Activated B cell treated with CpG ODN at 0.5 μM for 24 hours (primary cell): ENCODE data around the gene OAT. TPM values are rescaled to one million over a fixed set of nuclear protein-coding genes. Genes with fewer than 3 reads are reported as not detected.

Experiments used
- ATAC-seq: fragments of 200-7000 bp; cut with Tn5 transposase; one replicate; pipeline ENCODE4 v1.10.0; 2021; ENCODE audit warnings: low read depth, mild to moderate bottlenecking, moderate library complexity
- CTCF ChIA-PET: fragments of 350-600 bp; sonication (Branson Sonifier 250); formaldehyde crosslinking; loops from one replicate; lab custom pipeline; 2021; ENCODE audit warnings: antibody characterized with exemption; lab: Charles Lee
- POLR2A ChIA-PET: fragments of 350-600 bp; sonication (Branson Sonifier 250); formaldehyde crosslinking; loops from one replicate; lab custom pipeline; 2021; ENCODE audit warnings: antibody characterized with exemption; lab: Charles Lee
- DNase-seq: peaks from one replicate; pipeline ENCODE4 v3.0.0; 2022
- H3K27ac Mint-ChIP-seq: one replicate; pipeline ENCODE4 v1.8.0; 2020; ENCODE audit warnings: mixed read lengths
- H3K27me3 Mint-ChIP-seq: one replicate; pipeline ENCODE4 v1.8.0; 2021; ENCODE audit warnings: mixed read lengths
- H3K36me3 Mint-ChIP-seq: one replicate; pipeline ENCODE4 v1.8.0; 2021; ENCODE audit warnings: low read depth, mixed read lengths
- H3K4me1 Mint-ChIP-seq: one replicate; pipeline ENCODE4 v1.8.0; 2021; ENCODE audit warnings: mixed read lengths
- H3K4me3 Mint-ChIP-seq: one replicate; pipeline ENCODE4 v1.8.0; 2020; ENCODE audit warnings: mild to moderate bottlenecking, mixed read lengths
- H3K9me3 Mint-ChIP-seq: one replicate; pipeline ENCODE4 v1.8.0; 2020; ENCODE audit warnings: mixed read lengths
- intact Hi-C: fragments of 100-400 bp; cut with micrococcal nuclease; formaldehyde crosslinking; loops from one replicate; pipeline ENCODE4 v1.15.1; 2024
- total RNA-seq: library from RNA; stranded (reverse); gene quantifications from 2 replicates; pipeline ENCODE4 v1.2.3, GENCODE V29; 2022
- TF ChIP-seq, protein P1 (sequence below): fragments of 200-600 bp; IDR thresholded peaks from one replicate; pipeline ENCODE4 v1.8.0; 2022; ENCODE audit warnings: antibody characterized with exemption, mild to moderate bottlenecking

The OAT gene
- total RNA-seq, 1 donor from 2014 or later = 20.1 TPM

- DNase-seq (no peak), ATAC-seq (no peak)
- no peaks in the 10 kb centered on the region for H3K36me3 Mint-ChIP-seq
- ChIA-PET CTCF (interaction anchor here (1.5 kb wide), 1 partner anchor 389 kb away, joined by 6 read pairs; no protein-coding TSS in a partner anchor), POLR2A (no interaction called here)
- H3K27me3 Mint-ChIP-seq = peaks cover 28% of the 10 kb centered on the region
- H3K4me3 Mint-ChIP-seq = no peak overlapping the region
- H3K27ac Mint-ChIP-seq = no peak overlapping the region
- peaks cover 3% of the 10 kb centered on the region for H3K4me1 Mint-ChIP-seq
- no peaks in the 10 kb centered on the region for H3K9me3 Mint-ChIP-seq
- TF ChIP-seq, protein P1, sequence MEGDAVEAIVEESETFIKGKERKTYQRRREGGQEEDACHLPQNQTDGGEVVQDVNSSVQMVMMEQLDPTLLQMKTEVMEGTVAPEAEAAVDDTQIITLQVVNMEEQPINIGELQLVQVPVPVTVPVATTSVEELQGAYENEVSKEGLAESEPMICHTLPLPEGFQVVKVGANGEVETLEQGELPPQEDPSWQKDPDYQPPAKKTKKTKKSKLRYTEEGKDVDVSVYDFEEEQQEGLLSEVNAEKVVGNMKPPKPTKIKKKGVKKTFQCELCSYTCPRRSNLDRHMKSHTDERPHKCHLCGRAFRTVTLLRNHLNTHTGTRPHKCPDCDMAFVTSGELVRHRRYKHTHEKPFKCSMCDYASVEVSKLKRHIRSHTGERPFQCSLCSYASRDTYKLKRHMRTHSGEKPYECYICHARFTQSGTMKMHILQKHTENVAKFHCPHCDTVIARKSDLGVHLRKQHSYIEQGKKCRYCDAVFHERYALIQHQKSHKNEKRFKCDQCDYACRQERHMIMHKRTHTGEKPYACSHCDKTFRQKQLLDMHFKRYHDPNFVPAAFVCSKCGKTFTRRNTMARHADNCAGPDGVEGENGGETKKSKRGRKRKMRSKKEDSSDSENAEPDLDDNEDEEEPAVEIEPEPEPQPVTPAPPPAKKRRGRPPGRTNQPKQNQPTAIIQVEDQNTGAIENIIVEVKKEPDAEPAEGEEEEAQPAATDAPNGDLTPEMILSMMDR = no peak
- intact Hi-C loops = no loop called here
Measured at GRCh38 chr10:124384591-124385190, 34.0 kb downstream of the OAT start.

GRCh38 chr10:124384172-124384571 lies 34.6 kb downstream of the OAT start:
- Mint-ChIP-seq H3K9me3 (no peaks in the 10 kb centered on the region), H3K36me3 (no peaks in the 10 kb centered on the region)
- intact Hi-C loops = no loop called here

DNA sequence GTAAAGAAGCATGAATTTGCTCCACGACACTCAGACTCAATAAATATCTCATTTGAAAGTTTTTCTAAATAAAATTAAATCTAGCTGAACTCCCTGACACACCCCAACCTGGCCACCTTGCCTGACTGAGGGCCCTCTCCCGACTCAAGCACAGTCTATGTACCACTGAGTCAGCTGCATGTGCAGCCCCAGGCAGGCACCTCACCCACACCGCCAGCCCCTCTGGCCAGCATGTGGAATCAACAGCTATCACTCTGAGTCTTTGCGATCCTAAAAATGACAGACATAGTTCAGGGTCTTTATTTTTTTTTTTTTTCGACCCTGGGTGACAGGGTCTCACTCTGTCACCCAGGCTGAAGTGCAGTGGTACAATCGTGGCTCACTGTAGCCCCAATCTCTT lies 35.2 kb downstream of the OAT start:
- TF ChIP-seq, protein P1 = no peak
- peaks cover 2% of the 10 kb centered on the region for H3K4me1 Mint-ChIP-seq
- ATAC-seq = no peak
- H3K9me3 Mint-ChIP-seq = no peaks in the 10 kb centered on the region
- ChIA-PET CTCF (interaction anchor here (1.5 kb wide), 1 partner anchor 388 kb away, joined by 6 read pairs; no protein-coding TSS in a partner anchor), POLR2A (interaction anchor here (0.6 kb wide), 1 partner anchor 49 kb away, joined by 3 read pairs; no protein-coding TSS in a partner anchor)
- H3K36me3 Mint-ChIP-seq = no peaks in the 10 kb centered on the region
- H3K27ac Mint-ChIP-seq = no peak overlapping the region
- intact Hi-C loops = no loop called here
- peaks cover 37% of the 10 kb centered on the region for H3K27me3 Mint-ChIP-seq
- DNase-seq = no peak
- no peak overlapping the region for H3K4me3 Mint-ChIP-seq

More at GRCh38 chr10:124384172-124384571, 34.6 kb downstream of the OAT start:
- Mint-ChIP-seq H3K27ac (no peak overlapping the region), H3K4me1 (peaks cover 2% of the 10 kb centered on the region), H3K4me3 (no peak overlapping the region), H3K27me3 (peaks cover 33% of the 10 kb centered on the region)
- TF ChIP-seq, protein P1 = no peak
- ATAC-seq (no peak), DNase-seq (no peak)
- POLR2A ChIA-PET = interaction anchor here (0.6 kb wide), 1 partner anchor 49 kb away, joined by 3 read pairs; no protein-coding TSS in a partner anchor
- CTCF ChIA-PET = interaction anchor here (1.5 kb wide), 1 partner anchor 388 kb away, joined by 6 read pairs; no protein-coding TSS in a partner anchor

- H3K4me3 Mint-ChIP-seq = no peak overlapping the region
- no peaks in the 10 kb centered on the region for H3K36me3 Mint-ChIP-seq
- ATAC-seq (no peak), DNase-seq (no peak)
- H3K27ac Mint-ChIP-seq = no peak overlapping the region
- no peaks in the 10 kb centered on the region for H3K4me1 Mint-ChIP-seq
- peaks cover 48% of the 10 kb centered on the region for H3K27me3 Mint-ChIP-seq
- TF ChIP-seq, protein P1 = no peak
- ChIA-PET POLR2A (no interaction called here), CTCF (interaction anchor here (1.2 to 1.6 kb wide), 3 partner anchors 8 to 385 kb away, joined by 3 to 7 read pairs (median 4); no protein-coding TSS in a partner anchor)
- no peaks in the 10 kb centered on the region for H3K9me3 Mint-ChIP-seq
- intact Hi-C loops = no loop called here
Measured at GRCh38 chr10:124381011-124381611, 37.6 kb downstream of the OAT start.

GRCh38 chr10:124380256-124380995 lies 38.3 kb downstream of the OAT start:
- TF ChIP-seq, protein P1 = no peak
- intact Hi-C loops = no loop called here
- H3K36me3 Mint-ChIP-seq = no peaks in the 10 kb centered on the region
- H3K4me1 Mint-ChIP-seq = no peaks in the 10 kb centered on the region
- no peak overlapping the region for H3K27ac Mint-ChIP-seq
- POLR2A ChIA-PET = no interaction called here
- ATAC-seq (no peak), DNase-seq (no peak)
- H3K27me3 Mint-ChIP-seq = peaks cover 48% of the 10 kb centered on the region
- H3K9me3 Mint-ChIP-seq = no peaks in the 10 kb centered on the region
- H3K4me3 Mint-ChIP-seq = no peak overlapping the region
- CTCF ChIA-PET = interaction anchor here (1.5 to 1.6 kb wide), 2 partner anchors 9 to 384 kb away, joined by 4 to 7 read pairs; no protein-coding TSS in a partner anchor
